Tibial artery (tissue), 4 donors: Measurements from ENCODE around the gene PTPDC1.

Experiments used
- DNase-seq, 2 donors: peaks; one replicate each; pipeline ENCODE4 v3.0.0-alpha.2; 2019
- H3K27ac ChIP-seq, 2 donors: fragments of 200-600 bp; sonication (generic) in 1 of 2; 1 replicate in 1 of 2; 2 replicates in 1 of 2; pipeline ENCODE4 v1.5.1; 2018 to 2019; ENCODE audit warnings: mild to moderate bottlenecking in 1 of 2
- H3K27me3 ChIP-seq, 2 donors: fragments of 200-600 bp; sonication (generic) in 1 of 2; one replicate each; pipeline versions ENCODE4 v1.5.1 to v1.6.0; 2016 to 2019
- H3K36me3 ChIP-seq, 3 donors: fragments of 200-600 bp; sonication (generic) in 2 of 3; one replicate each; pipeline ENCODE4 v1.5.1; 2016 to 2019; ENCODE audit warnings: mild to moderate bottlenecking in 2 of 3
- H3K4me1 ChIP-seq, 4 donors: fragments of 200-600 bp; sonication (generic) in 2 of 4; 1 replicate in 3 of 4; 2 replicates in 1 of 4; pipeline ENCODE4 v1.5.1; 2016 to 2019
- H3K4me3 ChIP-seq, 2 donors: fragments of 200-600 bp; sonication (generic) in 1 of 2; 1 replicate in 1 of 2; 2 replicates in 1 of 2; pipeline ENCODE4 v1.5.1; 2018 to 2019; ENCODE audit warnings: mild to moderate bottlenecking in 2 of 2
- H3K9me3 ChIP-seq, 3 donors: fragments of 200-600 bp; sonication (generic) in 1 of 3; one replicate each; pipeline ENCODE4 v1.5.1; 2016 to 2019
- intact Hi-C: fragments of 100-400 bp; cut with DNase I; formaldehyde crosslinking; loops from one replicate; pipeline ENCODE4 v1.15.0; 2023; ENCODE audit warnings: low total_unique reads
- TF ChIP-seq, protein P1 (sequence below), 2 experiments: fragments of 200-600 bp in 1 of 2; fragments of 450-650 bp in 1 of 2; IDR thresholded peaks; one replicate each; pipeline ENCODE4 v1.5.1; 2017 to 2019; ENCODE audit warnings: antibody characterized with exemption in 2 of 2, mild to moderate bottlenecking in 1 of 2, moderate library complexity in 1 of 2

PTPDC1 gene

DNA sequence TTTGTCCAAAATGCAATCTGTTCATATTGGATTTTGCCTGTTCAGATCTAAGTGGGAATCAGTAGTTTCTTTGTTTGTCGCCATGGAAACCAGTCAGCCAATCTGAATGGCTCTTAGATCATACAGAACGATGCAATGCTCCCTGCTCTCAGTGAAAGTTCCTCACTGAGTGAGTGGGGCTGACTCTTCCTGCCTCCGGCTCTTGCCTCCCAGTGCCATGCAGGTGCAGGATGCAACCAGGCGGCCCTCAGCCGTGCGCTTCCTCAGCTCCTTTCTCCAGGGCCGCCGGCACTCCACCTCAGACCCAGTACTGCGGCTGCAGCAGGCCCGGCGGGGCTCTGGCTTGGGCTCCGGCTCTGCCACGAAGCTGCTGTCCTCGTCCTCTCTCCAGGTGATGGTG is at the start of gene PTPDC1:
Gene PTPDC1 (plus strand): TSS at position 151 of the 400 bp plus-strand sequence. CDS start 67 bp downstream, at position 218.
- H3K27me3 ChIP-seq: no peaks in the 10 kb centered on the region
- TF ChIP-seq, protein P1, sequence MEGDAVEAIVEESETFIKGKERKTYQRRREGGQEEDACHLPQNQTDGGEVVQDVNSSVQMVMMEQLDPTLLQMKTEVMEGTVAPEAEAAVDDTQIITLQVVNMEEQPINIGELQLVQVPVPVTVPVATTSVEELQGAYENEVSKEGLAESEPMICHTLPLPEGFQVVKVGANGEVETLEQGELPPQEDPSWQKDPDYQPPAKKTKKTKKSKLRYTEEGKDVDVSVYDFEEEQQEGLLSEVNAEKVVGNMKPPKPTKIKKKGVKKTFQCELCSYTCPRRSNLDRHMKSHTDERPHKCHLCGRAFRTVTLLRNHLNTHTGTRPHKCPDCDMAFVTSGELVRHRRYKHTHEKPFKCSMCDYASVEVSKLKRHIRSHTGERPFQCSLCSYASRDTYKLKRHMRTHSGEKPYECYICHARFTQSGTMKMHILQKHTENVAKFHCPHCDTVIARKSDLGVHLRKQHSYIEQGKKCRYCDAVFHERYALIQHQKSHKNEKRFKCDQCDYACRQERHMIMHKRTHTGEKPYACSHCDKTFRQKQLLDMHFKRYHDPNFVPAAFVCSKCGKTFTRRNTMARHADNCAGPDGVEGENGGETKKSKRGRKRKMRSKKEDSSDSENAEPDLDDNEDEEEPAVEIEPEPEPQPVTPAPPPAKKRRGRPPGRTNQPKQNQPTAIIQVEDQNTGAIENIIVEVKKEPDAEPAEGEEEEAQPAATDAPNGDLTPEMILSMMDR (IDR thresholded peaks at IDR 0.05): no peak
- H3K4me1 ChIP-seq: peaks cover 0 to 7% (median 0%) of the 10 kb centered on the region in 4 donors
- H3K36me3 ChIP-seq: peaks cover 5 to 11% (median 7%) of the 10 kb centered on the region in 3 donors
- H3K27ac ChIP-seq: no peak within 1 kb of the TSS
- H3K9me3 ChIP-seq: no peaks in the 10 kb centered on the region
- H3K4me3 ChIP-seq: no peak within 1 kb of the TSS
- intact Hi-C loops: no loop called here
- no peak for DNase-seq

DNA sequence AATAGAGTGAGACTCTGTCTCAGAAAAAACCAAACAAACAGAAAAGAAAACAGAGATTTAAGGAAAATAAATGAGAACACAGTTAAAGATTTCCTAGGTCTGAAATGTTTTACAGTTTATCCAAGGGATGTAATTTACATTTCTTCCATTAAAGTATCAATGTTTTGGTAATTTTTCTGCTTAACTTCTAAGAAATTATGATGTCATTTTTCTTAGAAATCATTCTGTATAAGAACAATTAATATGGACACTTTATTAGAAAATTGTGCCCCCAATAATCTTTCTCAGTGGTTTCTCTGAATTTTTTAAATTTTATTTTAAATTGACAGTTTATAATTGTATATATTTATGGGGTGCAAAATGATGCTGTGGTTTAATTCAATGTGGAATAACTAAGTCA is 49.8 kb upstream of the PTPDC1 start:
- Histone ChIP-seq H3K4me1 (peaks cover 0 to 24% (median 7%) of the 10 kb centered on the region in 4 donors), H3K9me3 (no peaks in the 10 kb centered on the region), H3K4me3 (no peak overlapping the region), H3K27me3 (no peaks in the 10 kb centered on the region), H3K27ac (no peak overlapping the region), H3K36me3 (no peaks in the 10 kb centered on the region)
- intact Hi-C loops: no loop called here
- TF ChIP-seq, protein P1 (IDR thresholded peaks at IDR 0.05): no peak
- DNase-seq: no peak

DNA sequence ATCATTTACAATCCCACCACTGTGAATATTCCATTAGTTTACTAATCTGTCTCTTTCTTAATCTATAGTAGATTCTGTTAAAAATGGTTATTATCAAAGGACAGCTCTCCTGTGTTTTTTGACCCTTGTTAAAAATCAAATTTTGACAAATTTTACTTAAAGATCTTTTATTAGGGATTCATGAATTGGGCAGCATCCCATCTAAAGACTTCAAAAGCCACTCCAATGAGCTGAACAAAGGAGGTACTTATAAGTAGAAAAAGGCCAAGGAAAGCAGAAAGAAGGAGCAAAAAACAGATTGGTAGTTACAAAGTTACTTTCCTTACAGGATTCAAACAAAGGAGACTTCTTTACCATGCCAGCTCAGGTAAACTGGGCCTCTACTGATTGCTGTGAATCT is 44.5 kb upstream of the PTPDC1 start:
- TF ChIP-seq, protein P1 (IDR thresholded peaks at IDR 0.05): no peak
- Histone ChIP-seq H3K27ac (no peak overlapping the region), H3K9me3 (no peaks in the 10 kb centered on the region), H3K4me1 (no peaks in the 10 kb centered on the region), H3K27me3 (no peaks in the 10 kb centered on the region), H3K36me3 (no peaks in the 10 kb centered on the region), H3K4me3 (no peak overlapping the region)
- no peak for DNase-seq
- intact Hi-C loops: no loop called here

DNA sequence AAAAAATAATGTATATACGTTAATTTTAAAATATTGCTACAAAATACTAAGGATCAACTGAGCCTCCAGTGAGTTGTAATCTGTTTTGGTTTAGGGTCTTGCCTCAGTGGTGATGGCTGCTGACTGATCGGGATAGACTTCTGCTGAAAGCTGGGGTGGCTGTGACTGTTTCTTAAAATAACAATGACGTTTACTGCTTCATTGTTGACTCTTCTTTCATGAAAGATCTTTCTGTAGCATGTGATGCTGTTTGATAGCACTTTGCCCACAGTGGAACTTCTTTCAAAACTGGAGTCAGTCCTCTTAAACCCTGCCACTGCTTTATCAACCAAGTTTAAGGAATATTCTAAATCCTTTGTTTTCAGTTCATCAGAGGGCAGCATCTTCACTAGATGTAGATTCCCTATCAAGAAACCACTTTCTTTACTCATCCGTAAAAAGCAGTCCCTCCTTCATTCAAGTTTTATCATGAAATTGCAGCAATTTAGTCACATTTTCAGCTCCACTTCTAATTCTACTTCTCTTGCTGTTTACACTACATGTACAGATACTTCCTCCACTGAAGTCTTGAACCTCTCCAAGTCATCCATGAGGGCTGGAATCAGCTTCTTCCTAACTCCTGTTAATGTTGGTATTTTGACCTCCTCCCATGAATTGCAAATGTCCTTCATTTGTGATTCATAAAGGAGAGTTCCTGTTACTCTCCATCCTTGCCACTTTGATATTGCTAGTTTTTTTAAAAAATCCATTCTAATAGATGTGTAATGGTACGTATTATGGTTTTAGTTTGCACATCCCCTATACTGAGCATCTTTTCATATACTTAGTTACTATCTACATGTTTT is 41.5 kb upstream of the PTPDC1 start:
- intact Hi-C loops: no loop called here
- no peak overlapping the region for H3K4me3 ChIP-seq

DNA sequence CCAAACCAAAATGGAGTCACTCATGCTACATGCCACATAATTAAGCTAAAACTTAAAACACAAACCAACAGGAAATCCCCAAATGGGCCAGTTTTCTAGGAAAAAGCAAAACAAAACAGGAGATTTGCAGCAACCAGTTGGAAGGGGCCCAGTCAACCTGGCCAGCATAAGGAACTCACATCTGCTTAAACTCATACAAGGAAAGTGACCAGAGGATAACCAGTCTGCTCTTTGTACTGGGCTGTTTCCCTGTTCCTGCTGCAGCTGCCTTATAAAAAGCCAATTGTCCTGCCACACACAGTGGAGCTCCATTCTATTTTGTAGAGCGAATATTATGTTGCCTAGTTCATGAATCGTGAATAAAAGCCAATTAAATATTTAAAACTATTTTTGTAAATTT is 29.5 kb upstream of the PTPDC1 start:
- no peak overlapping the region for H3K27ac ChIP-seq

More for the DNA sequence above, 41.5 kb upstream of the PTPDC1 start:
- Histone ChIP-seq H3K27me3 (no peaks in the 10 kb centered on the region), H3K9me3 (no peaks in the 10 kb centered on the region), H3K27ac (no peak overlapping the region), H3K36me3 (no peaks in the 10 kb centered on the region), H3K4me1 (no peaks in the 10 kb centered on the region)
- TF ChIP-seq, protein P1 (IDR thresholded peaks at IDR 0.05): no peak
- DNase-seq: no peak

More for the DNA sequence above, 29.5 kb upstream of the PTPDC1 start:
- Histone ChIP-seq H3K27me3 (no peaks in the 10 kb centered on the region), H3K36me3 (peaks cover 5 to 19% (median 8%) of the 10 kb centered on the region in 3 donors), H3K4me3 (no peak overlapping the region), H3K4me1 (peaks cover 0 to 19% (median 5%) of the 10 kb centered on the region in 4 donors), H3K9me3 (peaks cover 0 to 11% (median 10%) of the 10 kb centered on the region in 3 donors)
- DNase-seq: no peak
- intact Hi-C loops: no loop called here
- TF ChIP-seq, protein P1 (IDR thresholded peaks at IDR 0.05): no peak
